Naive thymus-derived CD8-positive, alpha-beta T cell (primary cell): ENCODE results near the gene CYP4F11. TPM values are rescaled to one million over a fixed set of nuclear protein-coding genes. Genes with fewer than 3 reads are reported as not detected.
A peak's percentile ranks its signal among the peaks of the same experiment; 100 is the strongest.
"Not testable (repeated sequence)": the region's sequence is repeated elsewhere in the genome, so short reads cannot be mapped to it uniquely, and the experiment has no call there.

ENCODE experiments used
- ATAC-seq, 2 donors: fragments of 150-1000 bp; cut with Tn5 transposase in 1 of 2; sonication (Bioruptor Pico), chemical (Tn5 transposase) in 1 of 2; 1 replicate in 1 of 2; 2 replicates in 1 of 2; pipeline ENCODE4 v1.10.0; 2021; ENCODE audit warnings: mild to moderate bottlenecking in 2 of 2, moderate library complexity in 2 of 2
- POLR2A ChIA-PET: fragments of 350-600 bp; sonication (Branson Sonifier 250); formaldehyde crosslinking; loops from one replicate; lab custom pipeline; 2021; ENCODE audit warnings: antibody characterized with exemption; lab: Charles Lee
- DNase-seq, 10 donors: peaks; one replicate each; pipeline versions ENCODE4 v3.0.0 to v3.0.0-alpha.2; 2020 to 2022
- H3K27ac Mint-ChIP-seq, 10 donors: one replicate each; pipeline ENCODE4 v1.8.0; 2020 to 2022; ENCODE audit warnings: mild to moderate bottlenecking in 10 of 10, mixed read lengths in 10 of 10, moderate library complexity in 4 of 10, inconsistent platforms in 1 of 10
- H3K27me3 Mint-ChIP-seq, 5 donors: one replicate each; pipeline ENCODE4 v1.8.0; 2021 to 2022; ENCODE audit warnings: mixed read lengths in 5 of 5
- H3K36me3 Mint-ChIP-seq, 3 donors: one replicate each; pipeline ENCODE4 v1.8.0; 2020 to 2022; ENCODE audit warnings: mixed read lengths in 3 of 3, mild to moderate bottlenecking in 2 of 3, inconsistent platforms in 1 of 3
- H3K4me1 Mint-ChIP-seq, 4 donors: one replicate each; pipeline ENCODE4 v1.8.0; 2021 to 2022; ENCODE audit warnings: mixed read lengths in 4 of 4
- H3K4me3 Mint-ChIP-seq, 10 donors: one replicate each; pipeline ENCODE4 v1.8.0; 2020 to 2022; ENCODE audit warnings: mild to moderate bottlenecking in 10 of 10, mixed read lengths in 10 of 10, moderate library complexity in 6 of 10, inconsistent platforms in 1 of 10
- H3K9me3 Mint-ChIP-seq, 9 donors: one replicate each; pipeline ENCODE4 v1.8.0; 2020 to 2022; ENCODE audit warnings: mixed read lengths in 9 of 9, mild to moderate bottlenecking in 3 of 9, inconsistent platforms in 1 of 9, moderate library complexity in 1 of 9
- polyA plus RNA-seq, 3 donors: library from polyadenylated mRNA; unstranded; fragments of 300-500 nt; fragmentation: Illumina TruSeq; gene quantifications; one replicate each; pipeline ENCODE4 v1.2.3, GENCODE V29; 2021
- total RNA-seq, 8 experiments: library from RNA in 2 of 8; stranded (reverse) in 2 of 8; gene quantifications; one replicate each; pipeline ENCODE4 v1.2.3 and lab custom pipeline; 2021 to 2026

The CYP4F11 gene
- total and polyA plus RNA-seq, 5 experiments from 2014 or later = not detected

DNA sequence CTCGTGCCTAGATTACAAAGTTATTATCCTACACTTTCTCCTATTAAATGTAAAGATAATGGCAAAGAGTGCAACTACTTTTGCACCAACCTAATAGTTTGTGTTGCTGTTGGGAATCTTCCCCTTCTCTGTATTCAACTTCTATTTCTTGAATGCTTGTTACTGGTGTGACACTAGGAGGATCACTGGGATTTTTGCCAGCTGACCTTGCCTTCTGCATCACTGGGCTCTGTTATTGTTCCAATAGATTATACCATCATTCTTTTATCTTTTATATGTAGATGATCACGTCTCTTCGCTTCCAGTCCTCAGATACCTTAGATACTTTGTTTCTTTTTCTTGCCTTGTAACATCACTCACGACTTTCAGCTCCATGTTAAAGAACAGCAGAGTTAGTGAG is 11.0 kb upstream of the CYP4F11 start:
- POLR2A ChIA-PET = no interaction called here
- Mint-ChIP-seq H3K4me3 (no peak overlapping the region), H3K4me1 (no peaks in the 10 kb centered on the region), H3K36me3 (peaks cover 9 to 17% (median 11%) of the 10 kb centered on the region in 3 donors), H3K27ac (no peak overlapping the region), H3K27me3 (peaks cover 24 to 39% (median 35%) of the 10 kb centered on the region in 5 donors), H3K9me3 (peaks cover 0 to 32% (median 16%) of the 10 kb centered on the region in 9 donors)
- ATAC-seq (no peak), DNase-seq (no peak)

DNA sequence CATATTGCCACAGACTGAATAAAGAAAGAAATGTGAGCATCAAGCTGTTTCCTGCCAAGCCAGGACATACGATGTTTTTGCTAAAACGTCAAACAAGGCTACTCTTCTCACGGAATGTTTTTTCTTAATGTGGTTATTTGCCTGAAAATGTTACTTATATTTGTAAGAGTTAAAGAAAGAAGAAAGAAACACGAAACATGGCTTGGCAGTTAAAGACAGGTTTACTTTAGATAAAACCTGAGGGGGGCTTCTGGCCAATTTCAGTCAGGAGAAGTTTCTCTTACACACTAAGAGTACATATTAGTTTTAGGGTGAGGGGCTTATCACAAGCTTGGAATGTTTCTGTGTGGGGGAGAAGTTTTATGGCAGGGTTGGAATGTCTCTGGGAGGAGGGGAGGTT is 10.1 kb upstream of the CYP4F11 start:
- POLR2A ChIA-PET = no interaction called here
- ATAC-seq (no peak), DNase-seq (no peak)
- Mint-ChIP-seq H3K36me3 (peaks cover 5 to 17% (median 10%) of the 10 kb centered on the region in 3 donors), H3K4me1 (peaks cover 0 to 1% (median 0%) of the 10 kb centered on the region in 4 donors), H3K4me3 (no peak overlapping the region), H3K27me3 (peaks cover 22 to 39% (median 35%) of the 10 kb centered on the region in 5 donors), H3K9me3 (peaks cover 0 to 26% (median 15%) of the 10 kb centered on the region in 9 donors), H3K27ac (no peak overlapping the region)

DNA sequence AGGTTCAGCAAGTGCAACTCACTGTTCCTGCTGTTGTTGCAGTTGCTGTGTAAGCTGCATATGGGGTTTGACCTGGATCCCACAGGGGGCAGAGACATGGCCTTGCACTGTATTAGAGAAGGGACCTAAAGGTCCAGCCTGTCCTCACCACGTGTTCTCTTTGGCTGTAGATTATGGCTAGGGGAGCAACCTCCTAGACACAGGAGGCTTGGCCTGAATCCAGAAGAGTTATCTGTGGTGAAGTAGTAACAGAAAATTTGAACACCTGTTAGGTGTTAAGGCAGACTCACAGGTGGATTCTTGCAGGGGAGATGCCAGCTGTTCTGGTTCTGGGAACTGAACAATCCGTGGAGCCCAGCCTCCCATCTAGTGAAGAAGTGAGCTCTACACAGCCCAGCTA is 3.4 kb upstream of the CYP4F11 start:
- ATAC-seq = no peak
- H3K36me3 Mint-ChIP-seq = peaks cover 0 to 9% (median 0%) of the 10 kb centered on the region in 3 donors
- POLR2A ChIA-PET = interaction anchor here (0.6 kb wide), 1 partner anchor 203 kb away, joined by 3 read pairs; no protein-coding TSS in a partner anchor
- DNase-seq = no peak
- H3K27ac Mint-ChIP-seq = peak overlapping the region in 1 of 10 donors; percentile 40
- H3K4me1 Mint-ChIP-seq = peaks cover 0 to 3% (median under 1%) of the 10 kb centered on the region in 4 donors
- H3K9me3 Mint-ChIP-seq = peaks cover 0 to 4% (median 0%) of the 10 kb centered on the region in 9 donors
- H3K4me3 Mint-ChIP-seq = no peak overlapping the region
- peaks cover 8 to 44% (median 14%) of the 10 kb centered on the region in 5 donors for H3K27me3 Mint-ChIP-seq

DNA sequence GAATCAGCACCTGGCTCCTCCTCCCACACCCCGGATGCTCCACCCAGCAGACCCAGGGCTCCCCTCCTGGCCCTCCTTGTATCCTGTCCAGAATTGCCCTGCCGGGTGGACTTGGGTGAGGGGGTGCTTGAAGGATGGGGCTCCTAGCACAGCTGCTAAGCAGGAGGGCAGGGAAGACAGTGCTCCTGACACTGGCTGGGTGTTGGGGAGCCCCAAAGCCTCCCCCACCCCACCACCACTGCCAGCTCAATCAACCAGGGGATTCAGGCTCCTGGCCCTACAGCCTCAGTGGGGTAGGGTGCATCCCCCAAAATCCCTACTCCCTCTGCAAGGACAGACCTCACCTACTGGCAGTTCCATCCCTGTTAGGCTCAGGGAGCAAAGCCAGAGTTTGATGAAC is 2.6 kb upstream of the CYP4F11 start:
- no peak overlapping the region for H3K4me3 Mint-ChIP-seq

DNA sequence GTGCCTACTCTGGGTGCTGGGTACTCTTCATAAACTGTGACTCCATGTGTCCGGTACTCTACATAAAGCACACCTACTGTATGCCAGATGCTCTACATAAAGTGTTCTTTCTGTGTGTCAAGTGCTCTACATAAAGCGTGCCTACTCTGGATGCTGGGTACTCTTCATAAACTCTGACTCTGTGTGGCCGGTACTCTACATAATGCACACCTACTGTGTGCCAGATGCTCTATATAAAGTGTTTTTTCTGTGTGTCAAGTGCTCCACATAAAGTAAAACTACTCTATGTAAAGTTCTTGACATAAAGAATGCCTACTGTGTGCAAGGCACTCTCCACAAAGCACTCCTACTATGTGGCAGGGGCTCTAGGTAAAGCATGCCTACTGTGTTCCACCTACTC is 1.8 kb upstream of the CYP4F11 start:
- POLR2A ChIA-PET = no interaction called here
- no peak overlapping the region for H3K27ac Mint-ChIP-seq
- peaks cover 0 to 4% (median 0%) of the 10 kb centered on the region in 9 donors for H3K9me3 Mint-ChIP-seq
- peaks cover 0 to 11% (median 2%) of the 10 kb centered on the region in 3 donors for H3K36me3 Mint-ChIP-seq
- peaks cover 0 to 3% (median under 1%) of the 10 kb centered on the region in 4 donors for H3K4me1 Mint-ChIP-seq
- ATAC-seq (no peak), DNase-seq (no peak)
- no peak overlapping the region for H3K4me3 Mint-ChIP-seq
- peaks cover 2 to 42% (median 16%) of the 10 kb centered on the region in 5 donors for H3K27me3 Mint-ChIP-seq

More for the DNA sequence above, 2.6 kb upstream of the CYP4F11 start:
- ATAC-seq (no peak), DNase-seq (no peak)
- Mint-ChIP-seq H3K9me3 (peaks cover 0 to 4% (median 0%) of the 10 kb centered on the region in 9 donors), H3K27me3 (peaks cover 4 to 40% (median 14%) of the 10 kb centered on the region in 5 donors), H3K36me3 (peaks cover 0 to 9% (median 0%) of the 10 kb centered on the region in 3 donors), H3K27ac (no peak overlapping the region), H3K4me1 (peaks cover 0 to 3% (median under 1%) of the 10 kb centered on the region in 4 donors)
- POLR2A ChIA-PET = no interaction called here

DNA sequence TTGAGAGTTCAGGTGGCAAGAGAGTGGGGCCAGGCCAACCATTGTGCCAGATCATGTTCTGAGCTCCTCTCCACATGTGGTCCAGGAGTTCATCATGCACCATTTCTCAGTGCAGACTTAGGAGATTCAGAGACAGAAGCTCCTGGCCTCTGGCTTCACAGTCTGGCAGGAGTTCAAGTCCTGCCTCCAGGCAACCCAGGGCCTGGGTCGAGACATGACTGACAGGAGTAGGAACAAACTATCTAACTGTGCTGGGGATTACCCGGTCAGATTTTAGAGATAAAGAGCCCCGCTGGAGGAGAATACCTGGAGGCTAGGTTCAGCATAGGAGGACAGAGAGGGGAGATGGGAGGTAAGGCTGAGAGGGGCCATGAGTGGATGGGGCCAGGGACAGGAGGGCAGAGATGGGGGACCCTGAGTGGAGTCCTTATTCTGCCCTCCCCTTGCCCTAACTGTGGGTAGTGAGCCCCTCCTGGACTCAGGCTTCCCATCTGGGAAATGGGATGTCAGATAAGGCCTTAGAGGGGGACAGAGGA is 906 bp upstream of the CYP4F11 start:
- H3K4me1 Mint-ChIP-seq = peaks cover 0 to 3% (median under 1%) of the 10 kb centered on the region in 4 donors
- peaks cover 0 to 4% (median 0%) of the 10 kb centered on the region in 9 donors for H3K9me3 Mint-ChIP-seq
- POLR2A ChIA-PET = no interaction called here
- H3K27me3 Mint-ChIP-seq = peaks cover 2 to 43% (median 20%) of the 10 kb centered on the region in 5 donors
- ATAC-seq (no peak), DNase-seq (no peak)
- peaks cover 0 to 14% (median 4%) of the 10 kb centered on the region in 3 donors for H3K36me3 Mint-ChIP-seq
- H3K4me3 Mint-ChIP-seq = no peak overlapping the region
- peak overlapping the region in 1 of 10 donors; percentile 66 for H3K27ac Mint-ChIP-seq

DNA sequence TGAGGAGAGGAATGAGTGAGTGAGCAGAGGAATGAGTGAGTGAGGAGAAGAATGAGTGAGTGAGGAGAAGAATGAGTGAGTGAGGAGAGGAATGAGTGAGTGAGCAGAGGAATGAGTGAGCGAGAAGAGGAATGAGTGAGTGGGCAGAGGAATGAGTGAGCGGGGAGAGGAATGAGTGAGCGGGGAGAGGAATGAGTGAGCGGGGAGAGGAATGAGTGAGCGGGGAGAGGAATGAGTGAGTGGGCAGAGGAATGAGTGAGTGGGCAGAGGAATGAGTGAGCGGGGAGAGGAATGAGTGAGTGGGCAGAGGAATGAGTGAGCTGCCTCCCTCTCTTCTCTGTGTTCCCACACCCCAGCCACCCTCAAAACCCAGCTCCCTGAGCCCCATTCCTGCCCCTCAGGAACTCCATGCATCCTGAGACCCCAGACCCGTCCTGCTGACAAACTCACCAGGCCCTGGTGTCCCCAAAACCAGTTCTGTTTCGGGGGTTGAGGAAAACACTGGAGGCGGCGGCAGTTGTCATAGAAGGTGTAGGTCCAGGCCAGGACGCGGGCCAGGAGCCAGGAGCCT is 483 bp downstream of the CYP4F11 start:
- H3K4me1 Mint-ChIP-seq, H3K9me3 Mint-ChIP-seq, POLR2A ChIA-PET: not testable (repeated sequence)

DNA sequence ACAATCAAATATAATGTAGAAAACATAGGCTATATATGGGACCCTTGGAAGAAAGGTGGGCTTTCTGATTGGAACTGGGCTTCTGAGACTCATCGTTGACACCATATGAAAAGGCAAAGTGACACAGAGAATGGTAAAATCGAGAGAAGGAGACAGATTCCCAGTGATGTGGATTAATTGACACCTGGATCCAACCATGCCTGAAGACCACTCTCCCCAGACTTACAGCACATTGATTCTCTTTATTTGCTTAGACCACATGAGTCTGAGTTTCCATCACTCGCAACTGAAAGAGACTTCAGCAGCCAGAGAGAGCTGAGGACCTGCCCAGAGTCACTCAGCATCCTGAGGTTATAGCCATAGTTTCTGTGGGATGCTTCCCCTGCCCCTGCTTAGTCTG is 6.0 kb downstream of the CYP4F11 start:
- Mint-ChIP-seq H3K27ac (no peak overlapping the region), H3K4me1 (peaks cover 0 to 2% (median 0%) of the 10 kb centered on the region in 4 donors), H3K27me3 (peaks cover 32 to 68% (median 59%) of the 10 kb centered on the region in 5 donors), H3K4me3 (no peak overlapping the region), H3K9me3 (no peaks in the 10 kb centered on the region), H3K36me3 (peaks cover 3 to 18% (median 4%) of the 10 kb centered on the region in 3 donors)
- ATAC-seq (no peak), DNase-seq (no peak)
- POLR2A ChIA-PET = no interaction called here

More for the DNA sequence above, 483 bp downstream of the CYP4F11 start:
- not testable (repeated sequence) for H3K4me3 Mint-ChIP-seq, ATAC-seq, H3K27ac Mint-ChIP-seq, DNase-seq
- H3K27me3 Mint-ChIP-seq = peaks cover 7 to 48% (median 26%) of the 10 kb centered on the region in 5 donors
- H3K36me3 Mint-ChIP-seq = peaks cover 0 to 21% (median 4%) of the 10 kb centered on the region in 3 donors

DNA sequence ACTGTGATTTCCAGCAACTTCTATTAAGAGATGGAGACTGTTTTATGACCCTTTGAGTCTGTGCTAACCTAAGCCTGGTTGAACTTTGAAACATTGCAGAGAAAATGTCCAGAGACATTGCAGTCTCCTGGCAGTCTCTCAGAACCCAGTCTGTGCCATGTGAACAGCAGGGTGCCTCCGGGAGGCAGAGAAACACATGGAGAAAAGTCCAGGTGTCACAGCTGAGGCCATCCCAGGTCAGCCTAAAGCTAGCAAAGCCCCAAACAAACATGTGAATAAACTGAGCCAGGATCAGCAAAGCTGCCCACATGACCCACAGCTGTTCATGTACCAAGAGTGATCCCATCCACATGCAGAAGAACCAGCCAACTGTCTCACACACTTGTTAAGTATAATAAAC is 7.8 kb downstream of the CYP4F11 start:
- peaks cover 0 to 2% (median 0%) of the 10 kb centered on the region in 4 donors for H3K4me1 Mint-ChIP-seq
- peaks cover 3 to 18% (median 4%) of the 10 kb centered on the region in 3 donors for H3K36me3 Mint-ChIP-seq
- POLR2A ChIA-PET = no interaction called here
- no peak overlapping the region for H3K27ac Mint-ChIP-seq
- DNase-seq (no peak), ATAC-seq (no peak)
- no peaks in the 10 kb centered on the region for H3K9me3 Mint-ChIP-seq
- H3K27me3 Mint-ChIP-seq = peaks cover 34 to 80% (median 65%) of the 10 kb centered on the region in 5 donors
- no peak overlapping the region for H3K4me3 Mint-ChIP-seq

DNA sequence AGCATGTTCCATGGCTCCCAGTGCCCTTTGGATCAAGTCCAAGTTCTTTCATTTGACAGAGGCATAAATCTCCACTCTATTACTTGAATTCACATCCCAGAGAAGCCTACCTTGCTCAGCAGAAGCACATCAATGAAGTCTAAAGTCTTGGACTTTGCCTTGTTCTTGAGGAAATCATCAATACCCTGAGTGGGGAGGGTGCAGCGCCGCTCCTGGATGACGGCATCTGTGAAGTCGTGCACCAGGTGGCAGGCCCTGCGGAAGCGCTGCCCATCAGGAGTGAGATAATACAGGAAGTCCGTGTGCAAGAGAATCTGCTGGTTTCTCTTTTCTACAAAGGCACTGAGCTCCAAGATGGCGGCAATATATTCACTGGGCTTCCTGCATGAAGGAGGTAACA is 10.6 kb downstream of the CYP4F11 start:
- Mint-ChIP-seq H3K27me3 (peaks cover 28 to 60% (median 55%) of the 10 kb centered on the region in 5 donors), H3K27ac (no peak overlapping the region), H3K9me3 (no peaks in the 10 kb centered on the region), H3K4me3 (no peak overlapping the region), H3K4me1 (peaks cover 0 to 4% (median 0%) of the 10 kb centered on the region in 4 donors), H3K36me3 (peaks cover 0 to 5% (median 3%) of the 10 kb centered on the region in 3 donors)
- DNase-seq (no peak), ATAC-seq (no peak)
- POLR2A ChIA-PET = no interaction called here

DNA sequence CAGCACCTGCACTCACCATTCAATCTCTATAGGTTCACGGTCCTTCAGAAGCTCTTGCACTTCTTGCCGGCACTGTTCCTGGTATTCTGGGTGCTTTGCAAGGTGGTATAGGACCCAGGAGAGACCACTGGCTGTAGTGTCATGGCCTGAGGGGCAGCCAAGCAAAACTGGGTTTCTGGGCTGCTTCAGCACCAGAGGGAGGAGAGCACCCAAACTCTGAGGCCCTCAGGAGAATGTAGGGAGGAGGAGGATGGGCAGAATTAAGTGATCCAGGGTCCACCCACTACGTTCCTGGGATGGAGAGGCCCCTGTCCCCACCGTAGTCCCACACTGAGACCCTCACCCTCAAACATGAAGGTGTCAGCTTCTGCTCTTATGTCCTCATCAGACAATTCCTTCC is 12.3 kb downstream of the CYP4F11 start:
- Mint-ChIP-seq H3K4me1 (peaks cover 0 to 4% (median 0%) of the 10 kb centered on the region in 4 donors), H3K36me3 (peaks cover 0 to 3% (median 0%) of the 10 kb centered on the region in 3 donors), H3K27me3 (peaks cover 34 to 54% (median 46%) of the 10 kb centered on the region in 5 donors), H3K9me3 (no peaks in the 10 kb centered on the region), H3K4me3 (no peak overlapping the region), H3K27ac (peak overlapping the region in 1 of 10 donors; percentile 11)
- no peak for ATAC-seq
- no peak for DNase-seq
- POLR2A ChIA-PET = no interaction called here

DNA sequence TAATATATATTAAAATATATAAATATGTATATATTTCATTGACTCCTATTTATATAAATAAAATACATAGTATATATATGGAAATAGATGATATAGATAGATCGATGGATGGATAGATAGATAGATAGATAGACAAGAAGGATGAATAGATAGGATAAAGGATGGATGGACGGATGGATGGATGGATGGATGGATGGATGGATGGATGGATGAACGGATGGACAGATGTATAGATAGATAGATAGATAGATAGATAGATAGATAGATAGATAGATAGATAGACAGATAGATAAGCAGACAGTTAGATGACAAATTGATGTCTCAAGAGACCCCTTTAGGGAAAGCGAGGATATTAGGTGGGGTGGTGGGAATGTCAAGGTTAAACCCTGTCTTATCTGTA is 15.1 kb downstream of the CYP4F11 start:
- DNase-seq (no peak), ATAC-seq (no peak)
- Mint-ChIP-seq H3K27ac (no peak overlapping the region), H3K4me1 (peaks cover 0 to 4% (median 0%) of the 10 kb centered on the region in 4 donors), H3K4me3 (no peak overlapping the region), H3K27me3 (peaks cover 39 to 67% (median 43%) of the 10 kb centered on the region in 5 donors), H3K36me3 (peaks cover 5 to 10% (median 9%) of the 10 kb centered on the region in 3 donors), H3K9me3 (peaks cover 0 to 16% (median 10%) of the 10 kb centered on the region in 9 donors)
- POLR2A ChIA-PET = no interaction called here

DNA sequence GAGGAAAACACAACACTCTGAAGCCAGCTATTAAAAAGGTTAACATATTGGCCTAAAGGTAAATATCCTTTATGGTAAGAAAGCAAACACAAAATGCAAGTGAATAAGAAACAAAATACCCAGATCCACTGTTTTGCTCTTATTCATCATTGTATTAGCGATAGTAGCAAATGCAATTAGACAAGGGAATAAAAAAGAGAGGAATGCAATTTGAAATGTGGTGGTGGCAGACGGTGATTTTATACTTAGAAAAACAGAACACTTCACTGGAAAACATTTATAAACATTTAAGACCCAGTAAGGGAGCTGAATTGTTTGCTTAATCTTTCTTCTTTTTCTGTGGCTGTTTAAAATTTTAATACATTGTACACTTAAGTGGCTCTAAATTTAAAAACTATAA is 19.2 kb downstream of the CYP4F11 start:
- Mint-ChIP-seq H3K27me3 (peaks cover 46 to 74% (median 55%) of the 10 kb centered on the region in 5 donors), H3K27ac (no peak overlapping the region), H3K4me1 (peaks cover 0 to 12% (median 4%) of the 10 kb centered on the region in 4 donors), H3K9me3 (peaks cover 0 to 16% (median 11%) of the 10 kb centered on the region in 9 donors), H3K36me3 (peaks cover 5 to 11% (median 9%) of the 10 kb centered on the region in 3 donors), H3K4me3 (no peak overlapping the region)
- DNase-seq (no peak), ATAC-seq (no peak)
- POLR2A ChIA-PET = no interaction called here
